ENCODE results near the gene MACROD2. TPM values are rescaled to one million over a fixed set of nuclear protein-coding genes. Genes with fewer than 3 reads are reported as not detected.

Gene MACROD2
- total and polyA plus RNA-seq, 4 donors = 0.66 to 10.5 (median 3.3) TPM

- H3K4me1 ChIP-seq (ENCODE audit: control insufficient read depth in 4 of 4, insufficient read depth in 4 of 4, low read length in 3 of 4) = no peaks in the 10 kb centered on the region
- WGBS = 73% methylated on average over 9 of the region's 9 CpGs
- TF ChIP-seq NR2F2 (IDR thresholded peaks at IDR 0.05) = no peak
- no peak for TF ChIP-seq HNF4G (IDR thresholded peaks at IDR 0.05)
- no peak for TF ChIP-seq RAD21 (IDR thresholded peaks at IDR 0.05)
- no peak for TF ChIP-seq ZBTB33 (IDR thresholded peaks at IDR 0.05)
- TF ChIP-seq YY1 (IDR thresholded peaks at IDR 0.05) = no peak
- no peak for TF ChIP-seq RXRA (IDR thresholded peaks at IDR 0.05)
- no peak for TF ChIP-seq SP1 (IDR thresholded peaks at IDR 0.05)
- no peak for TF ChIP-seq GABPA (IDR thresholded peaks at IDR 0.05 in 1 of 2, conservative IDR thresholded peaks at IDR 0.05 in 1 of 2)
- no peak for TF ChIP-seq HNF4A (conservative IDR thresholded peaks at IDR 0.05)
- TF ChIP-seq FOXA2 (IDR thresholded peaks at IDR 0.05) = no peak
- no peak for TF ChIP-seq JUND (IDR thresholded peaks at IDR 0.05)
- TF ChIP-seq MAX (IDR thresholded peaks at IDR 0.05) = no peak
- TF ChIP-seq TAF1 (conservative IDR thresholded peaks at IDR 0.05) = no peak
- TF ChIP-seq FOXA1 (IDR thresholded peaks at IDR 0.05) = no peak
- no peak for TF ChIP-seq EGR1 (IDR thresholded peaks at IDR 0.05; ENCODE audit: low read depth in 2 of 2)
- no peak for TF ChIP-seq REST (IDR thresholded peaks at IDR 0.05)
- TF ChIP-seq ATF3 (IDR thresholded peaks at IDR 0.05) = no peak
- no peak for TF ChIP-seq CTCF (IDR thresholded peaks at IDR 0.05; ENCODE audit: low read depth, low read length, missing input control)
- no peak overlapping the region for H3K4me3 ChIP-seq (ENCODE audit: low read depth in 1 of 3, low read length in 3 of 3)
- H3K36me3 ChIP-seq (ENCODE audit: control insufficient read depth in 4 of 4, insufficient read depth in 3 of 4, low read depth in 1 of 4, low read length in 3 of 4) = no peaks in the 10 kb centered on the region
- no peak for DNase-seq (ENCODE audit: low spot score)
- H3K27me3 ChIP-seq (ENCODE audit: control insufficient read depth in 4 of 4, insufficient read depth in 4 of 4, low read length in 3 of 4) = no peaks in the 10 kb centered on the region
- H3K9me3 ChIP-seq (ENCODE audit: control insufficient read depth in 4 of 4, low read length in 3 of 4) = no peaks in the 10 kb centered on the region
- no peak overlapping the region for H3K9ac ChIP-seq (ENCODE audit: low read depth in 1 of 2, low read length in 2 of 2)
- no peak overlapping the region for H3K27ac ChIP-seq (ENCODE audit: low read depth in 1 of 2, low read length in 2 of 2)
Observed at GRCh38 chr20:16005021-16005914, 2010.0 kb downstream of the MACROD2 start.

Data from liver (tissue), 9 donors.